GM12891 (cell line): ENCODE data around the gene TMEM45B.

ENCODE experiments used
- POLR2A ChIP-seq: IDR thresholded peaks from 2 replicates; pipeline ENCODE4 v1.6.1; 2011; ENCODE audit warnings: low read depth, low read length, control low read depth
- TAF1 ChIP-seq: IDR thresholded peaks from 2 replicates; pipeline ENCODE4 v1.6.1; 2011; ENCODE audit warnings: low read depth, low read length, control low read depth

DNA sequence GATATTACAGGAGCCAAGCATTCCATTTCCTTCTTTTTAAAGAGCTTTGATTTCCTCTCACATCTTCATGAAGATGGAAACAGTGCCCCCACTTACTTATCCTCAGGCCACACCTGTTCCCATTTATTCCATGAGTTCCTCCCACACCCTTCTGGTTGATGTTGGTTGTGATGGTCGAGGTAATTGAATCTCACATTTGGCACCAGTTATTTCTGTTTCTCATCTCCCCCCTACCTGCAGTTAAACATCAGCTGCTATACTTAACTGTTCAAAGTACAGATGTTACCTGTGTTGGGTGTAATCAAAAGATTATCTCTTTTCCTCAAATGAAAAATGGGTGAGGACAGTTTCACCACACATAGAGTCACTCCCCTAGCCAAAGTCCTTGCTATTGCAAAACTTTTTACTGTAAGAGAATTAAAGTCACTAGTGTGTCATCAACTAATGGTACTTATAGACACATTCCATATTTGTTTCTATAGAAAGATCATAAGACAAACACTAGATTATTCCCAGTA lies 1.9 kb downstream of the TMEM45B start:
- TF ChIP-seq TAF1, result no peak
- TF ChIP-seq POLR2A, result no peak
